RPMI7951 (cell line): ENCODE data around the gene STEAP2. TPM values are rescaled to one million over a fixed set of nuclear protein-coding genes. Genes with fewer than 3 reads are reported as not detected.

ENCODE experiments used
- DNase-seq: peaks from one replicate; pipeline ENCODE4 v3.0.0-alpha.2; 2012; ENCODE audit warnings: low read depth
- total RNA-seq: library from RNA; depleted of rRNA; stranded (reverse); fragments of >200 nt; shearing (Covaris generic); gene quantifications from 2 replicates; pipeline ENCODE4 v1.2.3, GENCODE V29; 2014; rRNA removed

The STEAP2 gene
- total RNA-seq, 1 experiment from 2014 or later = 5.8 TPM

DNA sequence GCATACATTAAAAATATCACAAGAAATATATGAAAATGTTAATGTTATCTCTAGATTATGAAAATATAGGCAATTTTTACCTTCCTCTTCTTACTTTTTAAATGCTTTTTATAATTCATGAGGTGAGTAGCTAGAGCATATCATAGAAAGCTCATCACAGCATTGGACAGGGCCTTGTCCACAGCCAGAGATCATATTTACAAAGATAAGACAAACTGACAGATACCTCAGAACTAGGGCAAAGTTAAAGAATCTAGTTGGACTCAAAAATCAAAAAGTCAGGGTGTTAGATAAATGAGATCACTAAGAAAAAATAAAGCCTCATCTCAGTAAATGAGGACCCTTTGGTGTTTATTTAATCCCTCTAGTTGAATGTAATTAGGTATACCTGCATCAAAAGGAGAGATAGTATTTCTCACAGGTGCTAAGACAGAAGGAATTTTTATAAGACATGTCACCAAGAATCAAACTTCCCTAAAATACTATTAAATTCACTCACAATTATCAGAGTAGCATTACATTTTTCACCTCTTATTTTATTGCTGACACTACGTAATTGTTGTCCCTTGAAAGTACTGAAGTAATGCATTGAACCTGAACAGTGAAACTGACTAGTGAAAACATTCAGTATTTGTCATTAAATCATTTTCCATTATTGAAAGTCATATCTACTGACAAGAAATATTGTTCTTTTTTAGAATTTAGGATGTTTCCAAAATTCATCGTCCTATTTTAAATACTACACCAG lies 59.1 kb downstream of the STEAP2 start:
- DNase-seq = no peak

DNA sequence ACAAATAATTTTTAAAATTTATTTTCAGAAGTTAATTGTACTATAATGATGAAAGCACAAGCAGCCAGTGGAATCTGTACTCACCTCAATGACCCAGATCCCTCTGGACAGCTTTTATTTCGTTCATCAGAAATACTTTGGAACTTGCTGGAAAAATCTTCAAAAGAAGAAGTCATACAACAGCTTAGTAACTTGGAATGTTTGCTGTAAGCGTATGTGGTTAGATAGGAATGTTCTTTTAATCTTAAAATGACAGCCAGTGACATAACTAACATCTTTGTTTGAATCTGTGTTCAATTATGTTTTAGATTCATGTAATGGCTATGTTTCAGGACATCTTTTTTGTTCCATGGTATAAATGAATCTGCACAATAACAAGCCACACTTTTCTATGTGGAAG lies 60.2 kb downstream of the STEAP2 start:
- peak; percentile 44 for DNase-seq

DNA sequence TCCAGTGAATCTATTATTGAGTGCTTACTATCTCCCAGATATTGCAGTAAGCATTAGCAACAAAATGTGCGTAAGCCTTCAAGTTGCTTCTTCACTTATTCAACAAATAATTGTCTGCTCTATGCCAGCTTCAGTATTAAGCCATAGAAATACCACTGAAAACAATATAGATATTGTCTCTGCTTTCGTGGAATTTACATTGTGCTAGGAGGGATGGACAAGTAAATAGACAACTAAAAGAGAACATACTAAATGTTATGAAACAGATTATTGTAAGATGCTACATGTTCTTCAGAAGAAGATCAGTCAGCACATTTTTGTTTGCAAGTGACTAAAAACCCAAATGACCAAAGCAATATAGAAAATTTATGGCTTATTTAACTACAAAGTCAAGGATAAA lies 60.7 kb downstream of the STEAP2 start:
- DNase-seq = no peak

DNA sequence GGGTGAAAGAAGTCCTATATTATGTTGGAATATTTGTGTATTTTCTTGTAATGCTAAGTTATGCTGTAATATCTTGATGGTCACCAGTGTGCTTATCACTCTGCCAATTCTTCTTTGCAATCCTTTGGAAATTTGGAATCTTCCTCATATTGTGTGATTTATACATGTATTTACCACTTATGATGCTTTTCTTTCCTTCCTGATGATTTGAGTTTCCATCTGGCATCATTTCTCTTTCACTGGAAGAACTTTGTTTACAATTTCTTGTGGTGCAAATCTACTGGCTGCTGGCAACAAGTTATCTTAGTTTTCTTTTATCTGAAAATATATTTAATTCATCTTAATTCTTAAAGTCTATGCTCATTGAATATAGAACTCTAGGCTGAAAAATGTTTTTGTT lies 62.6 kb downstream of the STEAP2 start:
- no peak for DNase-seq

DNA sequence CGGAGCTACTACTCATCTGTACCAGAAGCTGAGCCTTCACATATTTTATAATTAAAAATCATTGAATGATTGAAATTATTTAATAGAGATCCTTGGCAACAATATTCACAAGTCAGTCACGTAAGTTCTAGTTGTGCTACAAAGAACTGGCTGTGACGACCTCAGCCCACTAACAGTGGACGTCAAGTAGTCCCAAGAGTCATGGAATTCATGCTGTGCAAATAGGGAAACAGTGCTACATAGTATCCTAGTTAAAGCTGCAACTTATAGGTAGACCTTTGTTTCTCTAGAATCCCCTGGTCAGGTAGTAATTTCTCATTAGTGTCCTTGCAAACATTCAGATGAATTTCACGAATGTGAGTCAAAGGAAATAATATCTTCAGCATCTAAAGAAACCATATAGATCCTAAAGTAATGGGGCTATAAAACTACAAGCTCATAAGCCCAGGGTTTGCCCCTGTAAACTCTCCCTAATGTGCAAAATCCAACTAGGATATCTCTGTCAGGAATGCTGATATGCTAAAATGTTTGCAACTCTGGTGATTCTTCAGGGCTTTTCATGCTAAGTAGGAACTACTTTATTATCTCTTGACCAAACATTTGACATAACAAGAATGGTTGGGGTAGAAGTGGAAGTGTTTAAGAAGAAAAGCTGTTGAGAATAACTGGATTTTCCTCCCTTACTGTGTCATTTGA lies 64.6 kb downstream of the STEAP2 start:
- DNase-seq = no peak

Other genes with a start within 250 kb of the STEAP2 start
- 30.0 and 30.3 TPM in 2 replicates for gene STEAP1, start 57.3 kb upstream of the STEAP2 start, total RNA-seq
- gene CFAP69, start 33.4 kb downstream of the STEAP2 start, total RNA-seq = 2.1 and 4.2 TPM in 2 replicates
- not detected in 2 replicates for gene FAM237B, start 109.6 kb downstream of the STEAP2 start, total RNA-seq
- 27.5 and 28.1 TPM in 2 replicates for gene GTPBP10, start 135.0 kb downstream of the STEAP2 start, total RNA-seq
- gene CLDN12, start 191.7 kb downstream of the STEAP2 start, total RNA-seq = 36.2 and 48.9 TPM in 2 replicates